Measurements from ENCODE around the gene SMIM27. TPM values are rescaled to one million over a fixed set of nuclear protein-coding genes. Genes with fewer than 3 reads are reported as not detected.

The SMIM27 gene
- total RNA-seq, 1 experiment from 2014 or later, result 8.1 TPM

- DNase-seq (ENCODE audit: low read depth, low spot score), result no peak
- H4K20me1 ChIP-seq (ENCODE audit: insufficient read depth), result no peaks in the 10 kb centered on the region
- ChIA-PET POLR2A (no interaction called here), RAD21 (ENCODE audit: low non-redundant PET in 1 of 2, low total read pairs in 2 of 2, uncharacterized antibody in 2 of 2, unreplicated experiment in 2 of 2) (interaction anchor here in 1 of 2 experiments (1.5 kb wide), 1 partner anchor 141 kb away, joined by 4 read pairs; the partner anchor contains the start of gene ACO1), CTCF (interaction anchor here (1.5 to 3.3 kb wide), 5 partner anchors 18 to 146 kb away, joined by 6 to 62 read pairs (median 7); partner anchors contain the start of gene ACO1)
- H3K9me2 ChIP-seq (ENCODE audit: insufficient read depth), result no peaks in the 10 kb centered on the region
- H3K4me1 ChIP-seq (ENCODE audit: control insufficient read depth in 1 of 2, insufficient read depth in 2 of 2, low read length in 2 of 2), result peaks cover 11 to 25% of the 10 kb centered on the region in 2 experiments; a peak in 3 of 4 replicates
- peak overlapping the region; percentile 97 for H3K4me2 ChIP-seq (ENCODE audit: low read length)
- BruUV-seq (replicated peaks), result TSS peak; percentile 62
- no peak for TF ChIP-seq SIN3A (IDR thresholded peaks at IDR 0.05; ENCODE audit: low read depth)
- TF ChIP-seq TCF7L2 (IDR thresholded peaks at IDR 0.05; ENCODE audit: borderline replicate concordance, extremely low read depth, insufficient read depth, insufficient read length), result no peak
- no peak for TF ChIP-seq YY1 (IDR thresholded peaks at IDR 0.05; ENCODE audit: extremely low read depth, insufficient replicate concordance, low read depth, low read length)
- TF ChIP-seq EZH2 (IDR thresholded peaks at IDR 0.05), result no peak
- TF ChIP-seq RAD21 (IDR thresholded peaks at IDR 0.05; ENCODE audit: low read depth), result no peak
- TF ChIP-seq EGR1 (IDR thresholded peaks at IDR 0.05; ENCODE audit: low read depth), result no peak
- no peak for TF ChIP-seq SRF (IDR thresholded peaks at IDR 0.05; ENCODE audit: low read depth)
- TF ChIP-seq ELF1 (IDR thresholded peaks at IDR 0.05; ENCODE audit: borderline replicate concordance, low read depth), result no peak
- no peak for TF ChIP-seq ZFX (IDR thresholded peaks at IDR 0.05)
- TF ChIP-seq ZNF274 (IDR thresholded peaks at IDR 0.05; ENCODE audit: low read depth, low read length), result no peak
- TF ChIP-seq EZH2phosphoT487 (IDR thresholded peaks at IDR 0.05; ENCODE audit: borderline replicate concordance), result no peak
- no peak for TF ChIP-seq JUND (IDR thresholded peaks at IDR 0.05)
- peak; percentile 52 for ATAC-seq
- H3K27me3 ChIP-seq (ENCODE audit: insufficient read depth, low read length), result no peaks in the 10 kb centered on the region
- intact Hi-C loops (cut with micrococcal nuclease), result no loop called here
- H3K4me3 ChIP-seq (replicated peaks in 1 of 2; ENCODE audit: low read depth in 1 of 2, low read length in 2 of 2), result peak overlapping the region; percentile 76 to 81
- peaks cover 21% of the 10 kb centered on the region for H3K79me2 ChIP-seq (ENCODE audit: insufficient read depth, low read length)
- H3K9ac ChIP-seq (ENCODE audit: low read length), result peak overlapping the region; percentile 78
- peak overlapping the region; percentile 76 for H3K27ac ChIP-seq (ENCODE audit: low read depth, low read length)
- H3K9me3 ChIP-seq (ENCODE audit: control insufficient read depth in 1 of 2, insufficient read depth in 1 of 2, low read depth in 1 of 2, low read length in 2 of 2), result no peaks in the 10 kb centered on the region
- H3K36me3 ChIP-seq (ENCODE audit: control insufficient read depth in 1 of 2, insufficient read depth in 2 of 2, low read length in 2 of 2), result no peaks in the 10 kb centered on the region
- peak overlapping the region; percentile 82 for H2AFZ ChIP-seq (ENCODE audit: low read depth, low read length, poor library complexity, severe bottlenecking)
These were observed 27.0 kb upstream of the SMIM27 start for GRCh38 chr9:32524892-32525708.
